Stimulated activated CD4-positive, alpha-beta T cell treated with anti-CD3 and anti-CD28 coated beads, Interleukin-4, amount 100 ng/mL, for 48 hours (primary cell): ENCODE data around the gene RBM3.

Experiments
- DNase-seq, 2 donors: peaks; one replicate each; pipeline ENCODE4 v3.0.0-alpha.2; 2020; ENCODE audit warnings: low read depth in 2 of 2

Gene RBM3

GRCh38 chrX:48617542-48618340 lies 43.5 kb downstream of the RBM3 start:
- DNase-seq, result no peak

DNA sequence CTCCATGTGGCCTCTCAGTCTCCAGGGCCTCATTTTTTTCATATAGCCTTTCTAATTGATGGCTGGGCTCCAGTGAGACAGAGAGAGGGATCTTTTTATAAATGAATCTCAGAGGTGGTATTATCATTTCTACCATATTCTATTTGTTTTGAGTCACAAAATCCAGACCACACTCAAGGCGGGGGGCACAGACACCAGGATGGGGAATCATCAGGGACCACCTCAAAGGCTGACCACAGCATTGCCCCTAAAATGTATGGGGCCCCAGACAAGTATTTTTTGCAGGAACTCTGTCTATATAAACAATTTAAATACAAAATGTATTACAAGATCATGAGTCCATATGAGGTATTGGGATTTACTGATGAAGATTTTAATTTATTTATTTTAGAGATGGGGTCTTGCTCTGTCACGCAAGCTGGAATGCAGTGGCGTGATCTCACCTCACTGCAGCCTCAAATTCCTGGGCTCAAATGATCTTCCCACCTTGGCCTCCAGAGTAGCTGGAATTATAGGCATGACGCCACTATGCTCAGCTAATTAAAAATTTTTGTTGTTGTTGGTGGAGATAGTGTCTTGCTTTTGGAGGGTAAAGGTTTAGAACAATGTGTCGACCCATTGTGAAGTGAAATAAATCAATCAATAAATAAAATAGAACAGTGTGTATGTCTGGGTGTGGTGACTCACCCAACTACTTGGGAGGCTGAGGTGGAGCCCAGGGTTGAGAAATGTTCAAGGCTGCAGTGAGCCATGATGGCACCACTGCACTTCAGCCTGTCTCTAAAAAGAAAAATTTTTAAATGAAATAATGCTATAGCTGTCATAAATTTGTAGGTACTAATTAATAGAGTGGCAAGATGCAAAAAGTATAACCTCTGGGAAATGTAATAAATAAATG lies 52.4 kb downstream of the RBM3 start:
- no peak for DNase-seq
